Urothelium cell line (cell line): ENCODE measurements around the gene CDK5R2.

Experiments used
- DNase-seq: peaks from one replicate; pipeline ENCODE4 v3.0.0; 2011; ENCODE audit warnings: low spot score, mixed read lengths
- FAIRE-seq: peaks from 2 replicates; lab custom pipeline; 2011; peaks lifted over from hg19 to GRCh38; lab: Jason Lieb, UNC

Gene CDK5R2

DNA sequence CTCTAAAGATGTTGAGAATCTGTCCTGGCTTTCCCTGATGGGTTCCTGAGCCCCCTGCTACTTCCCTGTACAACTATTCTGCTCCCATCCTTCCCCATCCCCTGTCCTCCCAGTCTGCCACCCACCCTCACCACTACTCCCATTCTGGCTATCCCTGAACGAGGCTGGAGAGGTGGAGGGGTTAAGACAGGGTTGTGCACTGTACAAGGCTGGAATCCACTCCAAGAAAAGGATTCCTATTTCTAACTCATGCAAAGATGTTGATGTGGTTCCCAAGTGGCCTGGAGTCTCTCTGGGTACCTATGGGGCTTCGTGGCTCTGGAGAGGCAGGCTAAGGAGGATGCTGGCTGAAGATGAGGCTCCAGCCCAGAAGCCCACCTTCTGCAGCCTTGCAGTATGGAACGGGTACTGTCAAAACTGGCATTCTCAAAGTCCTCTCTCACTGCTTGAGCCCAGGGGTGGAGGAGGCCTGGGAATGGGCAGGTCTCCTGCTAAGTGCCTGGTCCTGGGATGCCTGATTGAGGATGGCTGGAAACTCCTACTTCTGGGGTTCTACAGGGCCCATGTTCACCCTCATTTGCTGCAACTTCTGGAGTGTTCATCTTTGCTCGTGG, 26.8 kb downstream of the CDK5R2 start:
- FAIRE-seq: no peak

DNA sequence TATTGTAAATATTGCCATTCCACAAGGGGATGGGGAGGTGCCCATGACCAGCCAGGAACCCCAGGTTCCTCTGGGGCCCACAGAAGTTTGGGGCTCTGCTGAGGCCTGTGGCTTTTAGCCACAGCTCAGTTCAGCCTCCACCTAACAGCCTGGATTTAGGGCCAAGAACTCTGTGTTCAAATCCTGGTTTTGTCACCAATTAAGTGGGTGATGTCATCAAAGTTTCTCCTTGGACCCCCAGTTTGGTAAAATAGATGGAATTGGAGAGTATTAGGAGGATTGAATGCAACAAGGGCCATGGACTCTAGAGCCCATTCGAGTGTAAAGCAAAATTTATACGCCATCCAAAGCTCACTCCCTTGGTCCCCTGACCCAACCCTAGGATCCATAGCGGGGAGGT, 28.7 kb downstream of the CDK5R2 start:
- FAIRE-seq: no peak
- DNase-seq: no peak

More for the DNA sequence above, 26.8 kb downstream of the CDK5R2 start:
- no peak for DNase-seq

DNA sequence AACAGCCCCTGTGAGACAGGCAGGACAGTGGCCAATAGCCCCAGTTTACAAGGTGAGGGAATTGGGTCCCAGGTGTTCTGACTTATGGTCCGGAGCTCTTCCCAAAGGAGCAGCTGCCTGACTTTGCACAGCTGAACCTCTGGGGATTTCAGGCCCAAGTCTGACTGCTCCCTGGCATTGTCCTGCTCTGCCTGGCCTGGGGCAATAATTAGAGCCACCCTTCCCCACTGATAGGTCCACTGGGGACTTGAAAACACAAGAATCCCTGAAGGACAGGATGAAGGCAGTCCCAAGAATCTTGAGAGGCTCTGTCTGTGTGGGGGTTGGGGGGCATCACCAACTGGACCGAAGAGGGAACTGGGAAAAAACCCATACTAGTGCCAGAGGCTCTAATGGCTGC, 29.2 kb downstream of the CDK5R2 start:
- no peak for FAIRE-seq
- DNase-seq: no peak

DNA sequence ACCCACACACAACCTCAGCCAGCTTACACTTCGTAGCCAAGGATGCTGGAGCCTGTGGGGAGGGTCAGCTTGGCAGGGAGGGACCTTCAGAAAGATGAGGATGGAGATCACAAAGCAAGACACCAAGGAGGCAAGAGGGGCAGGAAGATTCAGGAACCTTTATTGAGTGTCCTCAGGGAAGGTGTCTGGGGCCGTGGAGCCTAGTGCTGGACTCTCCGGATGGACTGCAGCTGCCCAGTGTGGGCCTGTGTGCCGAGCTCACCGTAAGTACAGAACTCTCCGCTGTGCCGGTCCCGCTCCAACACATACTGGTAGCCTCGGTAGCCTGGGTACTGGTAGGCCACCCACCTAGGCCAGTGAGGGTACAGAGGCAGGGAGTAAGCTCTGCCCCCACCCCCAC, 30.6 kb downstream of the CDK5R2 start:
- DNase-seq: no peak
- FAIRE-seq: no peak

DNA sequence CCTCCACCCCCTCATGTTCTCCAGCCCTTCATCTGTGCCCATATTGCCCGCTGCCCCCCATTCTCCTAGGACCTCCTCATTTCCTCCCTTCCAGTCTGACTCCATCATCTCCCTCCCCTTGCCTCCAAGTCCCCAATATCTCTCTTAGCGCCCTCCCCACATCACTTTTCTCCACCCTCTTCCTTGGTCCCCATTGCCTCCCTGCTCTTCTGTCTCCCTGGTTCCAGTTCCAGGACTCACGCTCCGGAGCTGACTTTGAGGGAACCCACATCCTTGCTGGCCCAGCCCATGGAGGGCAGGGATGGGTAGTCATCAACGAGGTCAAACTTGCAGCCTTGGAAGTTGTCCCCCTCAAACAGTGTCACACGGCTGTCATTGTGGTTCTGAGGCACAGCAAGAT, 31.1 kb downstream of the CDK5R2 start:
- FAIRE-seq (no peak), DNase-seq (no peak)

DNA sequence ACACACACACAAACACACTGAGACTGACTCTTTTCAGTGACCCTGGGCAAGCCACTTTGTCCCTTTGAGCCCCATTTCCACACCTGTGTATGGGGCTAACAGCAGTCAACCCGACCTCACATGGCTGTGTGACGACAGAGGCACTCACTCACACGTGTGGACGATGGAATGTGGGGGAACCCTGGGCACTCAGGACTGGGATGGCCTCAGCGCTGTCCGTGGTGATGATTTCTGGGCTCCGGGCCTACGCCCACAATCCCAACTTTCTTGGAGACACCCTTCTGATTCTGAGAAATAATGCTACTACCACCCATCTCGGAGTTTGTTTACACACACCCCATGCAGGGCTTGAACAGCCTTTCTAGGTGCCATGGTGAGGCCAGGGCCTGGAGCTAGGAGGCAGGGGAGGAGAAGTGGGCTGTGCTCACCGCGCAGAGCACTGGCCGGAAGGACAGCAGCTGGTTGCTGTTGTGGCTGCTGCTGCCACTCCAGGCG, 32.3 kb downstream of the CDK5R2 start:
- no peak for FAIRE-seq
- no peak for DNase-seq

DNA sequence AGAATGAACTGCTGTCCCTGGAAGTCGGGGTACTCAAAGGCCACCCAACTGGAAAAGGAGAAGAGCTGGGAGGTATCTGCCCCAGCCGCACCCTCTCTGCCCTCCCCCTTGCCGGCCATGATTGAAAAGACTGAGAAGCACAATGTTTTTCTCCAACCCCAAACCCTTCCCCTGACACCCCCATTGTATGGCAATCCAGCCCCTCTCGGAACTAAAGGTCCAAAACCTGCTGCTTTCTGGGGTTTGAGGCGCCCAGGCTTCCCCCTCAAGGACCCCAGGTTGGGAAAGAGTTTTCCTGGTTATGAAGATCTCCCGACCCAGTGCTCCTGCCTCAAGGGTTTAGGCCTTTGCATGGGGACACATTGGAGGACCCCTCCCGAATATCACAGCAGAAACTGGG, 32.7 kb downstream of the CDK5R2 start:
- FAIRE-seq (no peak), DNase-seq (no peak)

DNA sequence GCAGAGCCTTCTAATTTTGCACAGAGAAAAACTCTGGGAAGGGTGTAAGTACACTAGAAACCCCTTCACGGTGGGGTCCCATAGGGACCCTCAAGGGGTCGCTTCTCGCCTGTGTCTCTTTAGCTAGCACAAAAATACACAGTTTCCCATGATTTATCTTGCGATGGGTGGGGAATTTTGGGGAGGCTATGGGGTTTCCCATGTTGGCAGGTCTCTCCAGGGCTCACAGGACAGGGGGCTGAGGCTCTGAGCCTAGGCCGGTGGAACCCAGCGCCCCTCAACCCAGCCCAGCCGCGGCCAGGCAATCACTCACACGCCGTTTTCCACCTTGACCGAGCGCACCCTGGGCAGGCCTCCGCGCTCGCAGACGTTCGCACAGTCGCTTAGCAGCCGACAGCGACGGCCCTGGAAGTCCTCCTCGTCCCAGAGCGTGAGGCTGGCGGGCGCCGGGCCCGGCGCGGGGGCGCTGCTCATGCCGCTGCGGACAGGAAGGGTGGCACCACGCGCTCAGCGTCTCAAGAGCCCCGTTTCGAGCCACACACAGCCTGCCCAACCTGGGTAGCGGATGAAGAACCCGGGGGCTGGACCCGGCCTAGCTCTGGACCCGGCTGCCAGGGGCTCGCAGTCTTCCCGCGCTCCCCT, 33.4 kb downstream of the CDK5R2 start:
- DNase-seq: no peak

DNA sequence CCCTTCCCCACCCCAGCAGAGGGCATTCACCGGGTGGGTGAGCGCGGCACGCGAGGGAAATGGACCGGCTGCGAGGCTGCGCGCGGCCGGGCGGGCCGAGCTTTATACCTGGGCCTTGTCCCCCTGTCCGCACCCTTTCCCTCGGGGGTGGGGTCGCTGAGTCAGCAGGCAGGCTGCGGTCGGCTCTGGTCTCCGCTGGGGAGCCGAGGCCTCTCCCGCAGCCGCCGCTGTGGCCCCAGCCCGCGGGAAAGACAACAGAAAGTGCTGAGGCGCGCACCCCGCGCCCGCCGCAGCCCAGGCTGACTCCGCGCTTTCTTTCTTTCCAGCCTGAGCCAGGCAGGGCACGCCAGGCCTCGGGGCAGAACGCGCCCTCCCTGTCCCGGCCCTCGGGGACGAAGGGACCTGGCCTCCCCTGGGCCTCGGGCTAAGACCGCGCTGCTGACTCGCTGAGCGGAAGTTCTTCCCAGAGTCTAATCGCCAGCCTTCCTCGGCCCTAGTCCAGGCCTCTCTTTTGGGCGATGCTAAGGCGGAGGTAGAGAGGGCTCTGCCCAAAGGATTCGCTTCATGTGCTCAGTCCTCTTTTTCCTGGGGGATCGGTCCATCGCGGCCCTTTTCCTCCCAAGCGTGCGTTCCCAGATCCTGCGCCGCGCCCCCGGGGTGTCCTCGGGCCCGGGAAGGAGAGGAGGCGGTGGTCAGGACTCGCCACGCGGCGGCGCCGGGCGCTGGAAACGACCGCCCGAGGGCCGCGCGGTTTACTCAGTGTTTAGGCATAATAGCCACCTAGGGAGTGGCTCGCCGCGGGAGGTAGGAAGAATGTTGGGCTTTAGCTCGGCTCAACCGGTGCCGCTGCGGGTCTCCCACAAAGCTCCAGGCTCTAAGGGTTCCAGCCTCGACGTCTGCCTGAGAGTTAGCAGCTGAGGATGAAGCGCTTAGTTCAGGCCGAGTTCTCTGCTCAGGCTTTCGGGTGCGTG, 34.2 kb downstream of the CDK5R2 start, which contains the start of gene CRYBA2:
CRYBA2 (minus strand) TSS at position 78 of the 971 bp plus-strand sequence. CDS start 246 bp downstream, outside the sequence.
- no peak for FAIRE-seq
- DNase-seq: no peak

More for the DNA sequence above, 33.4 kb downstream of the CDK5R2 start:
- no peak for FAIRE-seq

DNA sequence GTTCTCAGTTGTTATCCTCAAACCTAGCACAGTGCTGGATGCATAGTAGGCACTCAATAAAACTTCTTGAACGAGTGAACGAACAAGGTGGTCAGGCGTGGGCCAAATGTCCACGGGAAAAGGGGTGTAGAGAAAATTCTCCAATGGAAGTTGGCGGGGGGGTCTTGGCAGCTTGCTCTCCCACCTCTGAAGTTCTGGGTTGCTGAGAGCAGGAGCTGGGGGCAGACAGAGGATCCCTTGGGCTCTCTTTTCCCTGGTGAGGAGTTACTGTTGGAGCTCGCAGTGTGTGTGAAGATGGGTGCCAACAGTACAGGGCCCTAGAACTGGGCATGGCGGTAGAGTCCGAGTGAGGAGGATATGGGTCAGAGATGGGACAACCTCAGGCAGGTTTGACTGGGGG, 36.1 kb downstream of the CDK5R2 start:
- FAIRE-seq (no peak), DNase-seq (no peak)

DNA sequence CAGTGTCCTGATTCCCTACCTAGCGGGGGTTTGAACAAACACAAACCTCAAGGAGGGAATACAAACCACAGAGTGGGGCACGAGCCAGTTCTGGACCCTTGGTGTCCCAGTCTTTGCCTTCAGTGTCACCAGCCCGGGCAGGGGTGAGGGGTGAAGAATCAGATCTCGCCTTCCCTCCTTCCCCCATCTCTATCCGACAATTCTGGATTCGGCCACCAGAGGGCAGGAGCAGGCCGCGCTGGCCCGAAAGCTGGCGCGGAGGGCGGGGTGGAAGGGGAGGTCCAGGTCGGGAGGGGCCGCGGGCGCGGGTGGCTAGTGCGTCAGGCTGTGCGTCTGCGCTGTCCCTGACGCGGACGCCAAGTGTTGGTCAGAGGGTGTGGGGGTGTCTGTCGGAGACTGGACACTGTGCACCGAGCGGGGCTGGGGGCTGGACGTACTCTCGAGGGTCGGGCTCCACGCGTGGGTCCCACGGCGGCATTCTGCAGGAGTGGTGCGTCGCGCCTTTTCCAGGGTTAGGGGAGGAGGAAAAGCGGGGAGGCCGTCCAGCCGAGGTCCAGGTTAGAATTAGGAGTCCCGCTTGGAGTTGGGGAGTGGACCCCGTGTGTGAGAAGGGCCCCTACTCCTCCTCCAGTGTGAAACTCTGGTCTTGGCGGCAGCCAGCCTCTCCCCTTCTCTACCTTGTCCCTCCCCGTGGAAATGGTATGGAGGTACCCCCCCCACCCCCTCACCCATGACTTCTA, 36.7 kb downstream of the CDK5R2 start:
- FAIRE-seq: peak; percentile 98
- peak; percentile 97 for DNase-seq

DNA sequence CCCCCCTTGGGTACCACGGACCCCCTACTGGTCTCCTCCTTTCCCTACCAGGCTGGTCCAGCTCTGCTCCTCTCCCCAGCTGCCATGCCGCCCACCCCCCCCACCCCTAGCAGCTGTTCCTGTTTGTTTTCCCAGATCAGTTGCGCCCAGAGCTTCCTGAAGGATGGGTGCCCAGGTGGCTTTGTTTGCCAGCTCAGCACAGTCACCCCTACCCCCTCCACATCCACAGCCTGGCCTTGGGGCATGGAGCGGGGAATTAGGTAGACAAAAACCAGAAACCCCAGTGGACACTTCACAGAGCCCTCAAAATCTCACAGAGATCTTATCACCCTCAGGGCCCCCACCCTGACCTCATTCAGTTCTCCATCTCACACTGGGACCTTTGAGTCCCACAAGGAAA, 37.5 kb downstream of the CDK5R2 start:
- no peak for DNase-seq
- FAIRE-seq: no peak

DNA sequence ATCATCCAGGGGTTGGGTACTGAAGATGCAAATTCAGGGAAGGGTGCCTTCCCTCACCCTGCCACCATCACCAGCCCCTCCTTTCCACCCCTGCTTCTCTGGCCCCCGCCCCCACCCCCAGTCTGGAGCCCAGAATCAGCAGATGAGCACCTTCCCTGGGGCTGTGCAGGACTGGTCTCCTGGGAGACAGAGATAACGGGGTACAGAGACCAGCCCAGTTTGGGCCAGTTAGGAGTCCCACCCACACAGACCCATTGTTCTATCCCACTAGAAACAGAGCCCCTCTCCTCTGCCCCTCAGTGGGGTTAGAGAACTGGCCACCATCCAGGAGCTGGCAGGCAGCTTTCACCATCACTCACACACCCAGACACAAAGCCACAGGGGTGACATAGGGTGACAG, 38.3 kb downstream of the CDK5R2 start:
- DNase-seq (no peak), FAIRE-seq (no peak)

DNA sequence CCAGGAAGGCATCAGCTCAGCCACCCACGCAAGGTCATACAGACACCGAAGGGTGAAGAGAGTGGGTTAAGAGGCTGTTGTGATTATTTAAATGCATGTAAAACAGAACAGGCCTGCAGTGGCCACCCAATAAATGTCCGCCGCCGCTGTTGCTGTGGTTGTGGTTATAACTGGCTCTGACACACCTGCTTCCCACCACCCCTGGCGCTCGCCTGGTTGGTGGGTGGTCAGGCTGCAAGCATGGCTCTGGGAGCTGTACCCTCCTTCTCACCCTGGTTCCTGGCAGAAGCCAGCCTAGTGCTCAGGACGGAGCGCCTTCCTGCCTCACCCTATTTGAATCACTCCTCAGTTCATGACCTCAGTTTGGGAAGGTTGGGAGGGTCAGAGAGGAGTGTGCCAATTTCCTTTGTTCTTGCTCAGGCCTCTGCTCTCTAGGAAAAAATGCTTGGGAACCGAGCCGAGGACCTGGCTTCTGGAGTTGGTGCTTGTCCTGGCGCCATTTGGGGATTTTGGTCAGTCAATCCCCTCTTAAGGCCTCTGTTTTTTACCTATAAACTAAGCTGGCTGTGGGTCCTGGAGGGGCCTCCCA, 39.0 kb downstream of the CDK5R2 start:
- FAIRE-seq (no peak), DNase-seq (no peak)

DNA sequence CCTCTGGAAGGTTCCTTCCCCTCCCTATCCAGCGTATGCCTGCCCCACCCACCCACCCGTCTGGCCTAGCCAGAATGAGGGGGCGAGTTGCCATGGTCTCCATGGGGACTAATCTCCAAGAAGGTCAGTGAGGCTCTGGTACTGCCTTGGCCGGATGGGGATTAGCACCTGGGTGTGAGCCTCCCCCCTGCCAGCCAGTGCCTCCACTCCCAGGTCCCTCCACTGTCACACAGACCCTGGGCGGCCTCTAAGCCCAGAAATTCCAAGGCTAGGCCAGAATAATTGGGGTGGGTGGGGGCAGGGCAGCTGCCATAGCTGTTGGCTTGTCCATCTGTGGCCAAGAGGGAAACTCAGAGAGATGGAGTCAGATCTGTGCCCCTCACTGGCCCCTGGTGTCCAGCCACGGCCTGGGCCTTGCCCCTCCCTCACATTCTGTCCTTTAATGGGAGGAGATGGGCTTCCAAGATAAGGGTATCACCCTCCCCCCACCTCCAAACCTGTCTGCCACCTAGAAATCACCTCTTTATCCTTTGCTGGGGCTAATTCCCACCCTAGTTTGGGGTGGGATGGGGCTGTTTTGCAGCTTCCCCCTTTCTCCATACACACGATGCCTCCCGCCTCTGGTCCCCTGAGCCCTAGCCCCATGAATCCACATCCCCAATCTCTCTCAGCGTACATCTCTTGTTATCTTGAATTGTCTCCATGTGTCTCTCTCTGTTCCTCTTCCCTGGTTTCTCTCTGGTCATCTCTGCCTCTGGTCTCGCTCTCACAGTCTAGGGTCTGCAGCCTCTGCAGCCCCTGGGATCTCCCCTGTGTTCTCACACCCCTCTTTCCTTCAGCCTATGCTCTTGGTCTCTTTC, 39.8 kb downstream of the CDK5R2 start:
- no peak for FAIRE-seq
- no peak for DNase-seq

DNA sequence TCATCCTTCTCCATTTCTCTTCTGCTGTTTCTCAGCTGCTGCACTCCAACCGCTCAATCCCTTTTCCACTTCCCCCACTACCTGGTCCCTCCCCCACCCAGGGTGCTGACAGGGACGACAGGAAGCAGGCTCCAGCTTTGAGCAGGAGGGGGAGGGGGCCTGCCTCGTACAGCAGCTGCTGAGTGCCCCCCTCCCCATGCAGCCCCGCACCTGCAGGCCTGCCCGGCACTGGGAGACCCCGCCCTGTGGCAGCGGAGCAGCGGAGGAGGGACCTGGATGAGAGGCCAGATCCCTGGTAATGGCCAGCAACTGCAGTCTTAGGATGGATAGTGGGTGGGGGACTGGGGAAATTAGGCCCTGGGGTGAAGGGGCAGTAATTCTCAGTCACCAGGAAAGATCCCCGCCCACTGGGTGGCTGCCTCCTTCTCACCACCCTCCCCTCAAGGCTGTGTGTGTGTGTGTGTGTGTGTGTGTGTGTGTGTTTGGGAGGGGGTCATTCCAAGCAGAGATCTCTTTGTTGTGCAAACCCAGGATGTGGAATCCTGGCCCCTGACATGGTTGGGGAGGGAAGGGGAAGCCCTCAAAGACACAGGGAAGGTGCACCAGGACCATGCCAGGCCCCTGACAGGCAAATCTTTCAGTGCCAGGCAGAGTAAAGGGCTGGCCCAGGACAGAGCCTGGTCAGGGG, 40.6 kb downstream of the CDK5R2 start:
- FAIRE-seq (no peak), DNase-seq (no peak)

DNA sequence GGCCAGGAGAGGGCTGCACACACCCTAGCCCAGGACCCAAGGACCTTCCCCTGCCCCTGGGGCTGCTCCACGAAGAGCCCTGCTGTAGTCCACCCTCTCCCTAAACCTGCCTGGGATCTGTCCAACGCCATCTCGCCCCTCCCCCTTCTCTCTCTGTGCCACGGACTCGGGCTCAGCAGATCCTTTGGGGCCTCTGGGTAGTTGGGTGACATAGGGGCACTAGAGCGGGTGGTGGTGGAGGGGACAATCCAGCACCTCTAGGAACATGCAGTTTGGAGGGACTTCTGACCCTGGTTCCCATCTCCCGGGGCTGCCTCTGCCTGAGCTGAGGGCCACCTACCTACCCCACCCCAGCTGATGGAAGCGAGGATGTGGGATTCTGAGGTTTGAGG, 41.1 kb downstream of the CDK5R2 start:
- DNase-seq: no peak
- no peak for FAIRE-seq

DNA sequence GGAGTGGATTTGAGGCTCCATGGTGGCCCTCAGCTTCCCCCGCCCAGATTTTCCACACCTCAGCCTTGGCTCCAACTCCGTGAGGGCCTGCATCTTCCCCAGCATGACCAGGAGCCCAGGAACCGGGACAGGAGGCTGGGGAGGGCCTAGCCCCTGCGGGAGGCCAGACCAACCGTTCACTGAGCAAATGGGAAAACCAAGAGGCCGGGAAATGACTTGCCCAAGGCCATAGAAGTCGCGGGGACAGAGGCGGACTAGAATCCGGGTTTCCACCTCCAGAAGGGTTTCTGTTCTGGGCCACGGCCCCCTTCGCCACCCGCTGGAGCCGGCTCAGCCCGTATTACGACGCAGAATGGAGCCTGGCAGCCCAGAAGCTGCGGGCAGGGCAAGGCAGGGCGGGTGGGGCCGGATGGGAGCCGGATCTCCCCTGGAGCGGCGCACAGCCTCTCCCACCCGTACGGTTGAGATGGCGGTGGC, 41.7 kb downstream of the CDK5R2 start:
- DNase-seq (no peak), FAIRE-seq (no peak)
